Fibroblast of lung (primary cell): ENCODE data around the gene PITRM1. TPM values are rescaled to one million over a fixed set of nuclear protein-coding genes. Genes with fewer than 3 reads are reported as not detected.

Source experiments
- DNase-seq, 2 donors: peaks; one replicate each; pipeline versions ENCODE4 v3.0.0 to v3.0.0-alpha.2; 2010; ENCODE audit warnings: low read depth in 2 of 2
- H2AFZ ChIP-seq: 2 replicates; pipeline ENCODE4 v1.5.1; 2012; ENCODE audit warnings: low read length, control low read depth, inconsistent platforms
- H3K27ac ChIP-seq: 2 replicates; pipeline ENCODE4 v1.5.1; 2011; ENCODE audit warnings: low read length, control low read depth; ENCODE audit not compliant: insufficient read depth
- H3K27me3 ChIP-seq: 2 replicates; pipeline ENCODE4 v1.5.1; 2011; ENCODE audit warnings: mild to moderate bottlenecking, low read length; ENCODE audit not compliant: control insufficient read depth, insufficient read depth
- H3K36me3 ChIP-seq: 2 replicates; pipeline ENCODE4 v1.5.1; 2011; ENCODE audit warnings: low read length; ENCODE audit not compliant: control insufficient read depth, insufficient read depth
- H3K4me1 ChIP-seq: 2 replicates; pipeline ENCODE4 v1.5.1; 2011; ENCODE audit warnings: low read length; ENCODE audit not compliant: control insufficient read depth, insufficient read depth; ENCODE audit errors: extremely low read depth
- H3K4me2 ChIP-seq: 2 replicates; pipeline ENCODE4 v1.5.1; 2011; ENCODE audit warnings: low read length, control low read depth; ENCODE audit not compliant: insufficient read depth; ENCODE audit errors: extremely low read depth
- H3K4me3 ChIP-seq, 4 experiments: fragments of 200-600 bp in 1 of 4; sonication (generic) in 1 of 4; replicated peaks in 1 of 4; 2 replicates each; pipeline ENCODE4 v1.5.1; 2011 to 2016; ENCODE audit warnings: low read length in 4 of 4, low read depth in 3 of 4, mild to moderate bottlenecking in 3 of 4, control low read depth in 2 of 4, inconsistent platforms in 1 of 4, mixed read lengths in 1 of 4; ENCODE audit not compliant: insufficient read depth in 1 of 4; ENCODE audit errors: control extremely low read depth in 1 of 4
- H3K79me2 ChIP-seq: 2 replicates; pipeline ENCODE4 v1.5.1; 2012; ENCODE audit warnings: mild to moderate bottlenecking, low read length, inconsistent platforms; ENCODE audit not compliant: control insufficient read depth, insufficient read depth
- H3K9ac ChIP-seq: 2 replicates; pipeline ENCODE4 v1.5.1; 2011; ENCODE audit warnings: mild to moderate bottlenecking, low read length, control low read depth; ENCODE audit not compliant: insufficient read depth
- H3K9me3 ChIP-seq: 2 replicates; pipeline ENCODE4 v1.5.1; 2012; ENCODE audit warnings: low read depth, low read length; ENCODE audit not compliant: control insufficient read depth, insufficient read depth
- H4K20me1 ChIP-seq: 2 replicates; pipeline ENCODE4 v1.5.1; 2011; ENCODE audit warnings: low read length; ENCODE audit not compliant: control insufficient read depth, insufficient read depth; ENCODE audit errors: extremely low read depth
- CTCF ChIP-seq, 2 donors: IDR thresholded peaks in 1 of 2; conservative IDR thresholded peaks in 1 of 2; 1 replicate in 1 of 2; 2 replicates in 1 of 2; pipeline ENCODE4 v1.5.1; 2011 to 2012; ENCODE audit warnings: low read length in 2 of 2, control low read depth in 1 of 2, inconsistent platforms in 1 of 2, low read depth in 1 of 2, mild to moderate bottlenecking in 1 of 2
- EZH2 ChIP-seq: IDR thresholded peaks from 2 replicates; pipeline ENCODE4 v1.5.1; 2012; ENCODE audit warnings: low read length, control low read depth, mild to moderate bottlenecking; ENCODE audit errors: missing control alignments
- polyA plus RNA-seq, 2 donors: library from polyadenylated mRNA; depleted of rRNA in 1 of 2; stranded (reverse) in 1 of 2; unstranded in 1 of 2; fragments of >200 nt; gene quantifications; 2 replicates each; pipeline ENCODE4 v1.2.1, GENCODE V29; 2011 to 2012; ENCODE audit warnings: missing spikeins in 1 of 2
- total RNA-seq: library from RNA; depleted of rRNA; stranded (reverse); fragments of >200 nt; gene quantifications from 2 replicates; pipeline ENCODE4 v1.2.1, GENCODE V29; 2014

PITRM1 gene
- total and polyA plus RNA-seq, 2 donors (not counting 1 experiment from before 2014, with no cell fraction given) = 53.1 to 73.7 TPM

- Histone ChIP-seq H2AFZ (no peak overlapping the region), H3K27ac (no peak overlapping the region), H3K9ac (no peak overlapping the region), H3K4me2 (no peak overlapping the region), H4K20me1 (no peaks in the 10 kb centered on the region), H3K4me1 (peaks cover 4% of the 10 kb centered on the region), H3K79me2 (no peaks in the 10 kb centered on the region), H3K4me3 (no peak overlapping the region), H3K9me3 (no peaks in the 10 kb centered on the region), H3K36me3 (peaks cover 39% of the 10 kb centered on the region), H3K27me3 (no peaks in the 10 kb centered on the region)
- TF ChIP-seq EZH2 (no peak), CTCF (conservative IDR thresholded peaks at IDR 0.05 in 1 of 2, IDR thresholded peaks at IDR 0.05 in 1 of 2; ENCODE audit: low read depth in 1 of 2, low read length in 2 of 2) (no peak)
- DNase-seq = no peak
These were observed 44.7 kb downstream of the PITRM1 start for GRCh38 chr10:3127921-3128320.

- H2AFZ ChIP-seq = no peak overlapping the region
- no peaks in the 10 kb centered on the region for H3K79me2 ChIP-seq
- H3K27me3 ChIP-seq = no peaks in the 10 kb centered on the region
- no peak overlapping the region for H3K27ac ChIP-seq
- DNase-seq = peak in 1 of 2 donors; percentile 16
- H3K4me1 ChIP-seq = peaks cover 4% of the 10 kb centered on the region
- H3K36me3 ChIP-seq = peaks cover 39% of the 10 kb centered on the region
- no peaks in the 10 kb centered on the region for H4K20me1 ChIP-seq
- H3K9ac ChIP-seq = no peak overlapping the region
- H3K4me2 ChIP-seq = no peak overlapping the region
- no peaks in the 10 kb centered on the region for H3K9me3 ChIP-seq
- no peak for TF ChIP-seq CTCF (conservative IDR thresholded peaks at IDR 0.05 in 1 of 2, IDR thresholded peaks at IDR 0.05 in 1 of 2; ENCODE audit: low read depth in 1 of 2, low read length in 2 of 2)
- no peak for TF ChIP-seq EZH2
- H3K4me3 ChIP-seq = no peak overlapping the region
These were observed 45.7 kb downstream of the PITRM1 start for GRCh38 chr10:3126741-3127346.

GRCh38 chr10:3126249-3126648 lies 46.3 kb downstream of the PITRM1 start:
- H4K20me1 ChIP-seq = no peaks in the 10 kb centered on the region
- no peaks in the 10 kb centered on the region for H3K9me3 ChIP-seq
- H2AFZ ChIP-seq = no peak overlapping the region
- peaks cover 38% of the 10 kb centered on the region for H3K36me3 ChIP-seq
- H3K4me3 ChIP-seq = no peak overlapping the region
- peaks cover 4% of the 10 kb centered on the region for H3K4me1 ChIP-seq
- TF ChIP-seq CTCF (conservative IDR thresholded peaks at IDR 0.05 in 1 of 2, IDR thresholded peaks at IDR 0.05 in 1 of 2; ENCODE audit: low read depth in 1 of 2, low read length in 2 of 2) (no peak), EZH2 (no peak)
- no peak for DNase-seq
- H3K79me2 ChIP-seq = no peaks in the 10 kb centered on the region
- H3K9ac ChIP-seq = no peak overlapping the region
- no peak overlapping the region for H3K27ac ChIP-seq
- no peaks in the 10 kb centered on the region for H3K27me3 ChIP-seq
- no peak overlapping the region for H3K4me2 ChIP-seq
